HG03565 (cell line): ENCODE measurements around the gene ZBTB8OS.
"Not testable (repeated sequence)": the region's sequence is repeated elsewhere in the genome, so short reads cannot be mapped to it uniquely, and the experiment has no call there.

Source experiments
- ATAC-seq: cut with Tn5 transposase; IDR thresholded peaks from one replicate; pipeline ENCODE4 v1.9.1; 2021; ENCODE audit warnings: mild to moderate bottlenecking, moderate library complexity; ENCODE audit not compliant: unreplicated experiment

The ZBTB8OS gene

DNA sequence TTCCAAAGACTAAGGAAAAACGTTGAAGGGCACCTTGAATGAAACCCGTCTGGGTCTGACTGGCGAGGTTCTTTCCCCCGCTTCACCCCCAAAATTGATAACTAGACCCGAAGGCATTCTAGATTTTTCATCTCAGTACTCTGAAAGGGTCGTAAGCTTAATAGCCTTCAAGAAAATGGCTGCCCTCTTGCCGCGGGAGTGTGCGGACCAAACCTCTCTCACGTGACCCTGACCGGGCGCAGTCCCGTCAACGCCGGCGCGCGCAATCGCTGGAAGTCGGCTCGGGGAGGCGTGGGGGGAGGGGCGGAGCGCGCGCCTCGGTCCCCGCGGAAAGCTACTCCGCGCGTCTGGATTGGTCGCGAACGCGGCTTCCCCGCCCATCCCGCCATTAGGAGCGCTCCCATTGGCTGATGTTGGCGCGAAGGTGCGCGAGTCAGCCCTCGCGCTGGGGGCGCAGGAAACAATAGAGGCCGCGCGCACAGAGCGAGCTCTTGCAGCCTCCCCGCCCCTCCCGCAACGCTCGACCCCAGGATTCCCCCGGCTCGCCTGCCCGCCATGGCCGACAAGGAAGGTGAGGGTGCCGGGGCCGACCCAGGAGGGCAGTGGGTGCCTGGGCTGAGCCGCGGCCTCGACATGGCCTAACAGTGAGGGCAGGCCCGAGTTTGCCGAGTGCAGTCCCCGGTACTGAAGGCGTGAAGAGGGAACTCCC lies 556 bp upstream of the ZBTB8OS start, which contains the start of gene RBBP4:
Gene RBBP4 (plus strand): TSS at position 457 of the 709 bp plus-strand sequence. CDS start 99 bp downstream, at position 556.
- peak; percentile 74 for ATAC-seq

DNA sequence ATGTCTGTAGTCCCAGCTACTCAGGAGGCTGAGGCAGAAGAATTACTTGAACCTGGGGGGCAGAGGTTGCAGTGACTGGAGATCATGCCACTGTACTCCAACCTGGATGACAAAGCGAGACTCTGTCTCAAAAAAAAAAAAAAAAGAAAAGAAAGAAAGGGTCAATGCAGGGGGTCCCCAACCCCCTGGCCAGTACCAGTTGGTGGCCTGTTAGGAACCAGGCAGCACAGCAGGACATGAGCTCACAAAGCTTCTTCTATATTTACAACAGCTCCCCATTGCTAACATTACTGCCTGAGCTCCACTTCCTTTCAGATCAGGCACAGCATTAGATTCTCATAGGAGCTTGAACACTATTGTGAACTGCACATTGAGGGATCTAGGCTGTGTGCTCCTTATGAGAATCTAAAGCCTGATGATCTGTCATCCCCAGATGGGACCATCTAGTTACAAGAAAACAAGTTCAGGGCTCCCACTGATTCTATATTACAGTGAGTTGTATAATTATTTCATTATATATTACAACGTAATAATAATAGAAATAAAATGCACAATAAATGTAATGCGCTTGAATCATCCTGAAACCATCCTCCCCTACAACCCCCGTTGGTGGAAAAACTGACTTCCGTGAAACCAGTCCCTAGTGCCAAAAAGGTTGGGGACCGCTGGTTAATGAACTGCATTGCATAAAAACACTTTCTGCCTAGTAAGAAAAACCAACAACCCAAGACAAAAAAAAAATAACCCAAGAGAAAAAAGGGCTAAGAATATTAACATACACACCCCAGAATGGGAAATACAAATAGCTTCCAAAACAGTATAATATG lies 2.8 kb downstream of the ZBTB8OS start:
- ATAC-seq: no peak

DNA sequence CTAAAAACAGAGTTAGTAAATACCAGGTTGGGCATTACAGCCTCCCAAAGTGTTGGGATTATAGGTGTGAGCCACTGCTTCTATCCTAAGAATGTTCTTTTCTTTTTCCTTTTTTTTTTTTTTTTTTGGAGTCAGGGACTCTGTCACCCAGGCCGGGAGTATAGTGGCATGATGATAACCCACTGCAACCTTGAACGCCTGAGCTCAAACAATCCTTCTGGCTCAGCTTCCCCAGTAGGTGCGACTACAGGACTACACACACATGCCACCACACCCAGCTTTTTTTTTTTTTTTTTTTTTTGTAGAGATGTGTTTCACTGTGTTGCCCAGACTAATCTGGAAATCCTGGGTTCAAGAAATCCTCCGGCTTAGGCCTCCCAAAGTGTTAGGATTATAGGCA lies 5.9 kb downstream of the ZBTB8OS start:
- ATAC-seq: no peak

DNA sequence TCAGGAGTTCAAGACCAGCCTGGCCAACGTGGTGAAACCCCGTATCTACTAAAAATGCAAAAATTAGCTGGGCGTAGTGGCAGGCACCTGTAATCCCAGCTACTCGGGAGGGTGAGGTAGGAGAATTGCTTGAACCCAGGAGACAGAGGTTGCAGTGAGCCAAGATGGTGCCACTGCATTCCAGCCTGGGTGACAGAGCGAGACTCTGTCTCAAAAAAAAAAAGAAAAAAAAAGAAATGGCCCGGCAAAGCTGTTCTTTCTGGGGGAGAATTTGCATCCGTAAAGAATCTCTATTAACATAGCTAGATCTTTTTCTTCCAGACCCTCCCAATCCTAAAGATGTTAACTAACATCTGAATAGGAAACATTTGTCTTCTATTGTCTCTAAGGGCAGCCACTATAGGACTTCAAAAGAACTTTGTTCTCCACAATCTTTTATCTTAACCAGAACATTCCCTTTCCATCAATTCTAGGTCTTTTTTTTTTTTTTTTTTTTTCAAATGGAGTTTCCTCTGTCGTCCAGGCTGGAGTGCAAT lies 8.0 kb downstream of the ZBTB8OS start:
- not testable (repeated sequence) for ATAC-seq

DNA sequence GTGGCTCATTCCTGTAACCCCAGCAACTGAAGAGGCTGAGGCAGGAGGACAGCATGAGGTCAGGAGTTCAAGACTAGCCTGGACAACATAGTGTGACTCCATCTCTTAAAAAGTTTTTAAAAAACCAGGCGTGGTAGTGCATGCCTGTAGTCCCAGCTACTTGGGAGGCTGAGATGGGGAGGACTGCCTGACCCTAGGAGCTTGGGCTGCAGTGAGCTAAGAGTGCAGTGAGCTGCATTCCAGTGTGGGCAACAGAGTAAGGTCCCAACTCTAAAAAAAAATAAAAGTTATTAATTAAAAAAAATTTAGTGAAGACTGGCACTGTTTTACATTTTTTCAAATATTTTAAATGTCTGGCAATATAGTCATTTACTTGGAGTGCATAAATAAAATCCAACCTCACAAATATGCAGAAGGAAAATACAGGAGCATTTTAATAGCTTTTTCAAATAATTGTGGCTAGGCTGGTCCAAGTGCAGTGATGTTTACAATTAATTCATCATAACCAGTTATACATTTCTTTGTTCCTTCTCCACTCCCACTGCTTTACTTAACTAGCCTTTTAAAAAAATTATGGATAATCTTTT lies 10.8 kb downstream of the ZBTB8OS start:
- no peak for ATAC-seq

DNA sequence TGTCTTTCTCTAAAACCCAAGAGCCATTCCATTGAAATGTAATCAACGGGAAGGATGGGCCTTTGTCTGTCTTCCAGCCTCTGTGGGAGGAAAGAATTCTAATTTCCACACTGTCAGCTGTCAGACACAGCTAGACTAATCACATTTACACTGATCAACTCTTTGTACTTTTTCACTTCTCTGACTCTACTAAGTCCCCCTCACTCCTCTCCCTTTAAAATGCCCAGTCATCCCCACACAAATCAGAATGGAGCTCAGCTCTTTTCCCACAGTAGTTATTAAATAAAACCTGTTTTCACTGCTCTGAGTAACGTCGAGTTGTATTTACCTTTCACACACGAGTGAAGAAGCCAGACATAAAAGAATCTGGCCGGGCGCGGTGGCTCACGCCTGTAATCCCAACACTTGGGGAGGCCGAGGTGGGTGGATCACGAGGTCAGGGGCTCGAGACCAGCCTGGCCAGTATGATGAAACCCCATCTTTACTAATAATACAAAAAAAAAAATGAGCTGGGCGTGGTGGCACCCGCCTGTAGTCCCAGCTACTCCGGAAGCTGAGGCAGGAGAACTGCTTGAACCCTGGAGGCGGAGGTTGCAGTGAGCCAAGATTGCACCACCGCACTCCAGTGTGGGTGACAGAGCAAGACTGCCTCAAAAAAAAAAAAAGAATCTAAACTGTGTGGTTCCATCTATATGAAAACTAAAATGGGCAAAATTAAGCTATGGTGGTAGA lies 13.3 kb downstream of the ZBTB8OS start:
- no peak for ATAC-seq

DNA sequence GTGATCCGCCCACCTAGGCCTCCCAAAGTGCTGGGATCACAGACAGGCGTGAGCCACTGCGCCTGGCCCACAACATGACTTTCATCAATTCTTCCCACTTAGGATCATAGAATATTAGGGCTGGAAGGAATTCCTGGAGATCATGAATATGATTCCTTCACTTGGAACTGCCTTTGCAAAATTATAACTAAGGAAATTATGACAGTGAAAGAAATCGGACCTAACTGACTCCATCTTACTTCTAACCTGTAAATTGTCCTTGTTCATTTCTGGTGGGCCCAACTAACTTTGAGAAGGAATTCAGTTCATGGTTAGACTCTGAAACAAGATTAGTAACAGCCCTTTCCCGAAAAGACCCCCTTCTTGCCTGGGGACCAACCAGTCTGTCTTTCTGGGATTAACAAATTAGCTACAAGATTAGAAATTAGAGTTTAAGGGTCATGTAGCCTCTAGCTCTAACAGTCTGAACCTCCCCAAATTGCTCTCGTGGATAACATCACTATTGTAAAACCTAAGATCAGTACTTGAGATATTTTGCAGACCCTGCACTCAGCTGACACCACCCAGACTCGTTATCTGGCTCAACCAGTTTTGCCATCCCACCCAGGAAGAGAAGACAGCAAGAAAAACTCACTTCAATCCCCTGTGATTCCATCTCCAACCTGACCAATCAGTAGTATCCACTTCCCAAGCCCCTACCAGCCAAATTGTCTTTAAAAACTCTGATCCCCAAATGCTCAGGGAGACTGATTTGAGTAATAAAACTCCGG lies 14.7 kb downstream of the ZBTB8OS start:
- ATAC-seq: no peak

DNA sequence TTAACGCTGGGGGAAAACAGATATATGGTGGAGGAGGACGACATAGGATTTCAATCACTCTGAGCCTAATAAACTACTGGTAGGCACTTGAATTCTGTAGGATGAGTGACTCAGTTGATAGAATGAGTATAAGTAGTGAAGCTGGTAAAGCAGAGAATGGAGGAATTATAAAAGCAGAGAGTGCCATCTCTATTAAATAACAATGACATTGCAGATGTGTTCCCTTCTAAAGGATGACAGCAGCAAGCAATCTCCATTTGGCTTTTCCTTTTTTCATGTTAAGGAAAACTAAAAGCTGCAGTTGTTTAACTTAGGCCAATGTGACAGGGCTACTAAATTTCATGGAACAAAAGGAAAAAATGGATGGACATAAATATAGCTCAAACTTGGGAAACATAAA lies 17.5 kb downstream of the ZBTB8OS start:
- ATAC-seq: no peak

DNA sequence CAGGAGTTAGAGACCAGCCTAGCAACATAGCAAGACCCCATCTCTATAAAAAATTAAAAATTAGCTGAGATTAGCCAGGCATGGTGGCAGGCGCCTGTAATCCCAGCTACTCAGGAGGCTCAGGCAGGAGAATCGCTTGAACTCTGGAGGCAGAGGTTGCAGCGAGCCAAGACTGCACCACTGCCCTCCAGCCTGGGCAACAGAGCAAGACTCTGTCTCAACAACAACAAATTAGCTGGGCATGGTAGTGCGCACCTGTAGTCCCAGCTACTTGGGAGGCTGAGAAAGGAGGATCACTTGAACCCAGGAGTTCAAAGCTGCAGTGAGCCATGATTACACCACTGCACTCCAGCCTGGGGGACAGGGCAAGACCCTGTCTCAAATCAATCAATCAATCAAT lies 20.2 kb downstream of the ZBTB8OS start:
- ATAC-seq: not testable (repeated sequence)

DNA sequence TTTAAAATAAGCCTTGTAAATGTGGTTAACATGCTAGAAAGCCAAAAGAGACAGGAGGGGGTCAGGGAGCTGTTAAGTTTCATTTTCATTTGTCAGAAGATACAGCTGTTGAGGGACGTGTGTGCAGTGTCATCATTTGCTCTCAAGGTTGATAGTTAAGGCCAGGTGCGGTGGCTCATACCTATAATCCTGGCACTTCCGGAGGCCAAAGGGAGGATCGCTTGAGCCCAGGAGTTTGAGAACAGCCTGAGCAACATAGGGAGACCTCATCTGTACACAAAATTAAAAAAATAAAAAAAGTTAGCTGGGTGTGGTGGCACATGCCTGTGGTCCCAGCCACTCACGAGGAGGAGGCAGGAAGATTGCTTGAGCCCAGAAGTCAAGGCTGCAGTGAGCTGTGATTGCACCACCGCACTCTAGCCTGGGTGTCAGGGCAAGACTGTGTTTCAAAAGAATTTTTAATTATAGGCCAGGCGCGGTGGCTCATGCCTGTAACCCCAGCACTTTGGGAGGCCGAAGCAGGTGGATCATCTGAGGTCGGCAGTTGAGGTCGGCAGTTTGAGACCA lies 22.7 kb downstream of the ZBTB8OS start:
- peak; percentile 39 for ATAC-seq

DNA sequence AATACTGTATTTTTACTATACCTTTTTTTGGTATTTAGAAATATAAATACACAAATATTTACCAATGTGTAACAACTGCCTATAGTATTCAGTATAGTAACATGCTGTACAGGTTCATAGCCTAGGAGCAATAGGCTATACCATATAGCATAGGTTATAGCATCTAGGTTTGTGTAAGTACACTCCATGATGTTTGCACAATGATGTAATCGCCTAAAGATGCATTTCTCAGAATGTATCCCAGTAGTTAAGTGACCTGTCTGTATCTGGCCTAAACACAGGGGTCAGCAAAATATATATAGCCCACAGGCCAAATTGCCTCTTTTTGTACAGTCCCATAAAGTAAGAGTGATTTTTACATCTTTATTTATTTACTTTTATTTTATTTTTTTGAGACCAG lies 24.2 kb downstream of the ZBTB8OS start:
- ATAC-seq: no peak

DNA sequence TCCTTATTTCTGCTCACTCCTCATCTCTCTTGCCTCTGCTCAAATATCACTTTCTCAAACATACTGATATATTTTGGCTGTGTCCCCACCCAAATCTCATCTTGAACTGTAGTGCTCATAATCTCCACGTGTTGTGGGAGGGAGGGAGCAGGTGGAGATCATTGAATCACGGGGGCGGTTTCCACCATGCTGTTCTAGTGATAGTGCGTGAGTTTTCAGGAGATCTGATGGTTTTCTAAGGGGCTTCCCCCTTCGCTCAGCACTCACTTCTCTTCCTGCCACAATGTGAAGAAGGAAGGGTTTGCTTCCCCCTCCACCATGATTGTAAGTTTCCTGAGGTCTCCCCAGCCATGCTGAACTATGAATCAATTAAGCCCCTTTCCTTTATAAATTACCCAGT lies 26.6 kb downstream of the ZBTB8OS start:
- ATAC-seq: no peak

DNA sequence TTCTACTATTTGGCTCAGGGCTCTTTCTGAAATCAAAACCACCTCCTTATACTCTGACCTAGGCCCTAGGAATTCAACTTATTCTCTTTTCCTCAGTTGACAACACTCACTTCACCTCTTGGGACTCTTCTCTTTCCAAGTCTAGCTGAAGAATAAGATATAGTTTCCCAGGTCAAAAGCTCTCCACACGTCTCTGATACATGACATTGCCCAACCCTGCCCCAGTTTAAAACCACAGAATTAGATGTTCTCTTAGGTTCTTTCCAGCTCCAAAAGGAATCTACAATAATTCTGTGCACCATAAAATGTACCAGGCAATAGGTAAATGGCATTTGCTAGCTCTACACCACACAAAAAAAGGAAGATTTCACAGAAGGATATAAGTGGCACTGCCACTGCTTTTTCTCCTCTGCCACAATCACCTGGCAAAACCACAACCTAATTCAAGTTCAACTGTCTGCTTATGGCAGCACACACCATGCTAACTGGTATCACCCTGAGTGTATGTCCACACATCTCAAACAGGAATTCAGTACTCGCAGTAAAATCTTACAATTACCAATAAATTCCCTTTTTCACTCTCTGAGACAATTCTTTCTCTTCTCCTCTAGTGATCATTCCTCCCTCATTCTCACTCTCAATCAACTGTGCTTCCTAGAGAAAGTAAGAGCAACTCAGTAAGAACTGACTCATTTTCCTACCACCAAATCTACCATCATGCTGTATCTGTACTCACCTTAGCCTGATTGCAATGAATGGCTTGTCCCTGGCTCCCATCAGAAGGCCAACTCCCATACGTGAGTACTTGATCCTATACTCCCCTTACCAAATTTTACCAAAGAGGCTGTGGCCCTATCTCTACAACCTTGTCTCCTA lies 27.3 kb downstream of the ZBTB8OS start:
- ATAC-seq: no peak

DNA sequence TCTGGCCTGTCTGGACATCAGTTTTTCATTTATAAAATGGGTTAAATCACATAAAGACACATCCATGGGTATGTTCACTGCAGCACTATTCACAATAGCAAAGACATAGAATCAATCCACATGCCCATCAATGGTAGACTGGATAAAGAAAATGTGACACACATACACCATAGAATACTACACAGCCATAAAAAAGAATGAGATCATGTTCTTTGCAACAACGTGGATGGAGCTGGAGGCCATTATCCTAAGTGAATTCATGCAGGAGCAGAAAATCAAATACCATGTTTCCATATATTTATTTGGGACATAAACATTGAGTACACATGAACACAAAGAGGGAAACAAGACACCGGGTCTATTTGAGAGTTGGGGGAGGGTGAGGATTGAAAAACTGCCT lies 28.1 kb downstream of the ZBTB8OS start:
- ATAC-seq: no peak

DNA sequence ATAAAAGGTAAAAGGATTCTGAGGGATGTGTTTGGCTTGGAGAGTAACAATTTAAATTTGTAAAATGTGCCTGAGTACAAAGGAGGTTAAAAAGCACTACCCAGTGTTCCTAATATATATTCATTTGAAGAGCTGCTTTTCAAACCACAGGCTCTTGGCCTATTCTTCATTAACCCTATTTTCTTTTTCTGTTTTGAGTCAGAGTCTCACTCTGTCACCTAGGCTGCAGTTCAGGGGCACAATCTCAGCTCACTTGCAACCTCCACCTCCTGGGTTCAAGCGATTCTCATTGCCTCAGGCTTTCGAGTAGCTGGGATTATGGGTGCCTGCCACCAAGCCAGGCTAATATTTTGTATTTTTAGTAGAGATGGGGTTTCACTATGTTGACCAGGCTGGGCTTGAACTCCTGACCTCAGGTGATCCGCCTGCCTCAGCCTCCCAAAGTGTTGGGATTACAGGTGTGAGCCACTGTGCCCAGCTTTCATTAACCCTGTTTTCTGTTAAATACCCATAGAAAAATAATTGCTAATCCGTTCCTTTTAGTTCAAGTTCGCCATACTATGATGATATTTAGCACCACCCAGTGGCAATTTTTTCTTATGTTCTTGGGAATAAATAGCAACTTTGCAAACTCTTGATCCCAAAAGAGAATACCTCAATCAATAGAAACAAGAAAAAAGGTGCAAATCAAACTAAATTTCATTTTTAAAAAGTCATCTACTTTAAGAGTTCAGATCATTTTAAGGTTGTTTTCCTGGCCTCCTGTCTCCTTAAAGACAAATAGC lies 30.5 kb downstream of the ZBTB8OS start:
- no peak for ATAC-seq

DNA sequence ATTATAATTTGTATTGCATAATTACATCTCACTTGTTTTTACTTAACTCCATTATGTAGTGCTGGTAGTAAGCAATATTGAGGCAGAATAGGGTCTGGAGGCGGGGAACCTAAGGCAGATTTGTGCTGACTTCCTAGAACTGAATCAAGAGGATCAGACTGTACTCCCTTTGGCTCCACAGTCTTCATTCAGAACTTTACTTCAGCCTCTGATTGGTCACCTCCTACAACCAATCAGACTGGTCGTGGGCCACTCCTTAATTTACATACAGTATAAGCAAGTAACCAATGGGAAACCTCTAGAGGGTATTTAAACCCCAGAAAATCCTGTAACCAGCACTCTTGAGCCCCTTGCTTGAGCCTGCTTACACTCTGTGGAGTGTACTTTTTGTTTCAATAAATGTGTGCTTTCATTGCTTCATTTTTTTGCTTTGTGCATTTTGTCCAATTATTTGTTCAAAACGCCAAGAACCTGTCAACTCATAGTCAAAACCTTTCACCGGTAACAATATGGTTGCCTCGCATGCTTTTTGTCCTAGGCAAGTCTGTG lies 31.6 kb downstream of the ZBTB8OS start:
- no peak for ATAC-seq

DNA sequence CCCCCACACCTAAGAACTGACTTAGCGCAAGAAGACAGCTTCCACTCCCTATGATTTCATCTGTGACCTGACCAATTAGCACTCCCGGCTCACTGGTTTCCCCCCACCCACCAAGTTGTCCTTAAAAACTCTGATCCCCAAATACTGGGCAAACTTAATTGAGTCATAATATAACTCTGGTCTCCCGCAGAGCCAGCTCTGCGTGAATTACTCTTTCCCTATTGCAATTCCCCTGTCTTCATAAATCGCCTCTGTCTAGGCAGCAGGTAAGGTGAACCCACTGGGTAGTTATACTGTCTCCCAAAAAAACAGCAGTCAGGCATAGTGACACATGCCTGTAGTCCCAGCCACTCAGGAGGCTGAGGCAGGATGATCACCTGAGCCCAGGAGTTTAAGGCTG lies 36.9 kb downstream of the ZBTB8OS start:
- no peak for ATAC-seq
